IMR-90 (cell line): Measurements from ENCODE around the gene PDE4C. TPM values are rescaled to one million over a fixed set of nuclear protein-coding genes. Genes with fewer than 3 reads are reported as not detected.

Experiments
- ATAC-seq: fragments of 200-7000 bp; cut with Tn5 transposase; 2 replicates; pipeline ENCODE4 v1.9.1; 2020; ENCODE audit warnings: low read depth, mild to moderate bottlenecking, moderate library complexity
- BruUV-seq: library from RNA; stranded (reverse); fragments of 400-500 nt; replicated peaks from 2 replicates; lab custom pipeline; 2021; lab: Mats Ljungman, UMichigan
- CTCF ChIA-PET: fragments of 300-600 bp; formaldehyde crosslinking; extraction: SDS; loops from one replicate; lab custom pipeline; 2021; ENCODE audit warnings: antibody characterized with exemption; lab: Yijun Ruan, JAX
- POLR2A ChIA-PET: fragments of 300-600 bp; sonication (Branson Sonifier 250); formaldehyde crosslinking; loops from one replicate; lab custom pipeline; 2022; ENCODE audit warnings: antibody characterized with exemption; ENCODE audit not compliant: unreplicated experiment; lab: Charles Lee
- DNase-seq: peaks from one replicate; pipeline ENCODE4 v3.0.0; 2013
- H2AFZ ChIP-seq: replicated peaks from 2 replicates; pipeline ENCODE3; 2013; ENCODE audit warnings: low read length, mild to moderate bottlenecking; ENCODE audit not compliant: poor library complexity
- H2AK5ac ChIP-seq: 2 replicates; pipeline ENCODE4 v1.6.1; 2013; ENCODE audit warnings: low read depth, low read length, inconsistent platforms
- H2AK9ac ChIP-seq: replicated peaks from 2 replicates; pipeline ENCODE3; 2013; ENCODE audit warnings: mild to moderate bottlenecking, low read depth, low read length, moderate library complexity; ENCODE audit not compliant: poor library complexity
- H2BK120ac ChIP-seq: 2 replicates; pipeline ENCODE4 v1.6.1; 2013; ENCODE audit warnings: low read depth, low read length, inconsistent platforms
- H2BK15ac ChIP-seq: 3 replicates; pipeline ENCODE4 v1.6.1; 2013; ENCODE audit warnings: low read depth, low read length, inconsistent platforms
- H2BK20ac ChIP-seq: 2 replicates; pipeline ENCODE4 v1.6.1; 2013; ENCODE audit warnings: low read depth, mild to moderate bottlenecking, inconsistent platforms, low read length, moderate library complexity
- H2BK5ac ChIP-seq: 2 replicates; pipeline ENCODE4 v1.6.1; 2013; ENCODE audit warnings: mild to moderate bottlenecking, low read depth, low read length, inconsistent platforms; ENCODE audit not compliant: poor library complexity, severe bottlenecking
- H3K14ac ChIP-seq: replicated peaks from 2 replicates; pipeline ENCODE4 v1.6.1; 2013; ENCODE audit warnings: low read depth, low read length, inconsistent platforms
- H3K18ac ChIP-seq: 2 replicates; pipeline ENCODE4 v1.6.1; 2013; ENCODE audit warnings: low read depth, low read length, control low read depth
- H3K23ac ChIP-seq: 2 replicates; pipeline ENCODE4 v1.6.1; 2013; ENCODE audit warnings: low read depth, low read length, inconsistent platforms
- H3K27ac ChIP-seq: 2 replicates; pipeline ENCODE4 v1.5.1; 2013; ENCODE audit warnings: mild to moderate bottlenecking, control low read depth, low read length; ENCODE audit not compliant: insufficient read depth
- H3K27me3 ChIP-seq: 2 replicates; pipeline ENCODE4 v1.6.1; 2013; ENCODE audit warnings: low read length; ENCODE audit not compliant: control insufficient read depth, insufficient read depth
- H3K36me3 ChIP-seq: 2 replicates; pipeline ENCODE4 v1.6.1; 2013; ENCODE audit warnings: low read length, mixed read lengths; ENCODE audit not compliant: control insufficient read depth, insufficient read depth
- H3K4ac ChIP-seq: 2 replicates; pipeline ENCODE4 v1.6.1; 2013; ENCODE audit warnings: low read depth, low read length, inconsistent platforms
- H3K4me1 ChIP-seq: 2 replicates; pipeline ENCODE4 v1.6.1; 2013; ENCODE audit warnings: low read length, mixed read lengths; ENCODE audit not compliant: control insufficient read depth, insufficient read depth
- H3K4me2 ChIP-seq: 2 replicates; pipeline ENCODE4 v1.6.1; 2013; ENCODE audit warnings: low read depth, mild to moderate bottlenecking, control low read depth, low read length, moderate library complexity
- H3K4me3 ChIP-seq: 2 replicates; pipeline ENCODE4 v1.5.1; 2013; ENCODE audit warnings: low read depth, mild to moderate bottlenecking, control low read depth, low read length, moderate library complexity; ENCODE audit not compliant: insufficient read depth
- H3K56ac ChIP-seq: 2 replicates; pipeline ENCODE4 v1.6.1; 2013; ENCODE audit warnings: low read length, inconsistent platforms; ENCODE audit not compliant: insufficient read depth; ENCODE audit errors: extremely low read depth
- H3K79me1 ChIP-seq, 2 experiments: 2 replicates each; pipeline ENCODE4 v1.6.1; 2013; ENCODE audit warnings: low read length in 2 of 2, inconsistent platforms in 1 of 2, low read depth in 1 of 2
- H3K9ac ChIP-seq: 2 replicates; pipeline ENCODE4 v1.6.1; 2013; ENCODE audit warnings: low read depth, low read length, control low read depth
- H3K9me1 ChIP-seq: 2 replicates; pipeline ENCODE4 v1.6.1; 2013; ENCODE audit warnings: low read length, inconsistent platforms; ENCODE audit not compliant: insufficient read depth
- H3K9me3 ChIP-seq: 2 replicates; pipeline ENCODE4 v1.6.1; 2013; ENCODE audit warnings: low read length; ENCODE audit not compliant: control insufficient read depth, insufficient read depth
- H4K20me1 ChIP-seq: 2 replicates; pipeline ENCODE4 v1.6.1; 2013; ENCODE audit warnings: low read length, inconsistent platforms; ENCODE audit not compliant: insufficient read depth
- H4K5ac ChIP-seq: 2 replicates; pipeline ENCODE4 v1.6.1; 2013; ENCODE audit warnings: mild to moderate bottlenecking, low read depth, low read length, control low read depth
- H4K8ac ChIP-seq, 2 experiments: 2 replicates each; pipeline ENCODE4 v1.6.1; 2013; ENCODE audit warnings: low read depth in 2 of 2, low read length in 2 of 2, control low read depth in 1 of 2, inconsistent platforms in 1 of 2
- H4K91ac ChIP-seq: 2 replicates; pipeline ENCODE4 v1.6.1; 2013; ENCODE audit warnings: low read depth, low read length, inconsistent platforms; ENCODE audit not compliant: insufficient read depth
- CEBPB ChIP-seq: IDR thresholded peaks from 2 replicates; pipeline ENCODE4 v1.6.1; 2012; ENCODE audit warnings: low read depth, low read length, improper control_type of control experiment
- WGBS, 2 experiments: methylation state at CpG; one replicate each; pipeline versions ENCODE4 v1.1.5 to v1.1.7; 2013; ENCODE audit warnings: missing lambda C conversion rate in 2 of 2; ENCODE audit not compliant: insufficient read length in 1 of 2; ENCODE audit errors: extremely low coverage in 2 of 2; 5-methylcytosine and 5-hydroxymethylcytosine counted together
- dilution Hi-C: fragments of 300-500 bp; cut with HindIII; formaldehyde crosslinking; loops from one replicate; pipeline ENCODE4 v1.14.3; 2018; ENCODE audit warnings: low sequenced_read_pairs; ENCODE audit not compliant: unreplicated experiment
- in situ Hi-C: fragments of 300-500 bp; cut with MboI; formaldehyde crosslinking; loops from 3 replicates; pipeline ENCODE4 v1.14.3; 2019; ENCODE audit warnings: low sequenced_read_pairs, inconsistent platforms, mixed read lengths
- intact Hi-C: fragments of 100-400 bp; cut with micrococcal nuclease; formaldehyde crosslinking; loops from 2 replicates; pipeline ENCODE4 v1.10.0; 2022
- polyA plus RNA-seq, 3 experiments: library from polyadenylated mRNA; depleted of rRNA; stranded (reverse); fragments of >200 nt; gene quantifications; 2 replicates each; pipeline ENCODE4 v1.2.3, GENCODE V29; 2012; ENCODE audit warnings: low replicate concordance in 1 of 3
- total RNA-seq: library from RNA; depleted of rRNA; stranded (reverse); fragments of >200 nt; gene quantifications from 2 replicates; pipeline ENCODE4 v1.2.3, GENCODE V29; 2012

PDE4C gene
- total and polyA plus RNA-seq, 2 of the 4 experiments (the other 2 are of a cell fraction) = 0.18 to 0.24 TPM

DNA sequence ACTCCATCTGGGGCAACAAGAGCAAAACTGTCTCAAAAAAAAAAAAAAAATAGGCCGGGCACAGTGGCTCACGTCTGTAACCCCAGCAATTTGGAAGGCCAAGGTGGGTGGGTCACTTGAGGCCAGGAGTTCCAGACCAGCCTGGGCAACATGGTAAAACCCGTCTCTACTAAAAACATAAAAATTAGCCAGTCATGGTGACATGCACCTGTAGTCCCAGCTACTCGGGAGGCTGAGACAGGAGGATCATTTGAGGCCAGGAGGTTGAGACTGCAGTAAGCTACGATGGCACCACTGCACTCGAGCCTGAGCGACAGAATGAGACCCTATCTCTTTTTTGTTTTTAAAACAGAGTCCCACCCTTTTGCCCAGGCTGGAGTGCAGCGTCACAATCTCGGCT lies 44.1 kb upstream of the PDE4C start:
- Histone ChIP-seq H2AK5ac (no peak overlapping the region), H2BK20ac (no peak overlapping the region), H3K4me2 (no peak overlapping the region), H4K8ac (no peak overlapping the region), H3K14ac (no peak overlapping the region), H2AFZ (no peak overlapping the region), H3K23ac (no peak overlapping the region), H3K56ac (no peak overlapping the region), H3K18ac (no peak overlapping the region), H2BK15ac (no peak overlapping the region), H3K27ac (no peak overlapping the region), H2BK5ac (no peak overlapping the region), H3K4ac (no peak overlapping the region), H3K36me3 (peaks cover 23% of the 10 kb centered on the region), H3K4me1 (peaks cover 9% of the 10 kb centered on the region), H2AK9ac (no peak overlapping the region), H3K9ac (no peak overlapping the region), H3K9me1 (peaks cover 7% of the 10 kb centered on the region), H2BK120ac (no peak overlapping the region), H3K27me3 (no peaks in the 10 kb centered on the region), H3K79me1 (peaks cover 10 to 26% of the 10 kb centered on the region in 2 experiments), H4K91ac (no peak overlapping the region), H3K4me3 (no peak overlapping the region), H4K5ac (no peak overlapping the region), H4K20me1 (peaks cover 17% of the 10 kb centered on the region), H3K9me3 (no peaks in the 10 kb centered on the region)
- in situ Hi-C loops = loop anchor here (10.0 kb wide), 1 partner anchor 134 kb away; no protein-coding TSS in a partner anchor
- no TSS peak for BruUV-seq
- POLR2A ChIA-PET = no interaction called here
- dilution Hi-C loops = no loop called here
- intact Hi-C loops = no loop called here
- 100% methylated on average over 2 of the region's 9 CpGs; no CpG with 5 or more reads in 1 of the 2 experiments for WGBS, 2 experiments
- DNase-seq (no peak), ATAC-seq (no peak)
- CTCF ChIA-PET = interaction anchor here (1.1 kb wide), 1 partner anchor 9 kb away, joined by 3 read pairs; no protein-coding TSS in a partner anchor
- no peak for TF ChIP-seq CEBPB
